Hematopoietic multipotent progenitor cell treated with erythropoietin and hydrocortisone succinate and interleukin-3 and kit ligand, for 6 days (in vitro differentiated cells): Measurements from ENCODE around the gene KCNK18.
"Not testable (repeated sequence)": the region's sequence is repeated elsewhere in the genome, so short reads cannot be mapped to it uniquely, and the experiment has no call there.

Experiments
- DNase-seq: peaks from one replicate; pipeline ENCODE4 v3.0.0-alpha.2; 2015

KCNK18 gene

DNA sequence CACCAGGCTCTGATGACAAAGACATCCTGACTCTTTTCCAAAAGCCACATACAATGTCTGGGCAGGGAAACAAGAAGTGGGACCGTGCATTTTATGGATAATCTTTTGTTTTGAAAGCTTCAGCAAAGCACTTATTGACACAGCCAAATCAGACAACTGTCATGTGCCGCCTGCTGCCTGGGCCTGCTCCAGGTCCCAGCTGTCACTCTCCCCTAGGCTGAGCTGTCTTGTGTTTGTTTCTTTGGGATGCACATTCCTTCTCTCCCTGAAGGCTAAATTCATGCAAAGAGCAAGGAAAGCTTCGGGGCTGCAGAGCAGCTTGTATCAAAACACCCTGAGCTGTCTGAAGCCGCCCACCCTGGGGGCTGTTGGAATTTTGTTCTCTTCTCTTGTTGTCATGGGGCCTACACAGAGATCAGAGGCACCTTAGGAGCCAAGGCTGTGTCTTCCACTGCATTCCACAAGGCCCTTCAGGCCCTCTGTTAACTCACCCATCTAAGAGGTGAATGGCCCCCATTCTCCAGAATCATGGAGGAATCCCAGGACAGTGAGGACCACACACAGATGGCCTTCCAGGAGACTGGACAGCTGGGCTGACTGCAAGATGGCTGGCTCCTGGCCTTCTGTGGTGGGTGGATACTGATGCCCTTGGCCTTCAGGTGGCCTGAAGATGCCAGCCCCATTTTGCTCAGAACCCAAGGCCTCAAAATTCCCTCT is 25.8 kb downstream of the KCNK18 start:
- no peak for DNase-seq

DNA sequence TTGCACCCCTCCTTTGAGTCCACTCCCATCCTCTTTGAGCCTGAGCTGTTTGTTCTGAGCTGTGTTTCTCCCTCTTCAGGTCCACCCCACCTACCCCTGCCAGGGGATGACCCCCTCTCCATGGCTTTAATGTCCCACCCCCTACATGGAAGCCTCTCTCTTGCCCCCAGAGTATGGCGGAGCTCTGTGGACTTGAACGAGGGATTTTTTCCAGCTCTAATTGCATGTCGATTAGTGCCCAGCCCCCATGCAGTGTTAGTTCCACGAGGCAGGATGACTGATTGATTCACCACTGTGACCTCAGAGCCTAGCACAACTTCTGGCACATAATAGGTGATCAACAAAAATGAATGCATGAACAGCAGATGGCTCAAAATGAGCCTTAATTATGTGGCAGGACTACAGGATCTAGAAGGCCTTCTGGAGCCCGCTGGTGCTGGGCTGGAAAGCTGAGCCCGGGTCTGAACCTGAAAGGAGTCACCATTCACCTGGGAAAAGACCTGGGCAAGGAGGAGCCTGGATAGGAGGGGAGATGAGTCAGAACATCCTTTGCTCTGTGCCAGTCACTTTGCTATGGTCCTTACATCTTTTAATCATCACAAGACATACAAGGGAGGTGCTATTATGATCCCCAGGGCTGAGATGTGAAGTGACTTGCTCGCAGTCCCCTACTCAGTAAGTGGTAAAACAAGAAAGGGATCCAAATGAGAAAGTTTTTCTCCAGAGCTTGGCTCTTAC is 26.6 kb downstream of the KCNK18 start:
- DNase-seq, result no peak

DNA sequence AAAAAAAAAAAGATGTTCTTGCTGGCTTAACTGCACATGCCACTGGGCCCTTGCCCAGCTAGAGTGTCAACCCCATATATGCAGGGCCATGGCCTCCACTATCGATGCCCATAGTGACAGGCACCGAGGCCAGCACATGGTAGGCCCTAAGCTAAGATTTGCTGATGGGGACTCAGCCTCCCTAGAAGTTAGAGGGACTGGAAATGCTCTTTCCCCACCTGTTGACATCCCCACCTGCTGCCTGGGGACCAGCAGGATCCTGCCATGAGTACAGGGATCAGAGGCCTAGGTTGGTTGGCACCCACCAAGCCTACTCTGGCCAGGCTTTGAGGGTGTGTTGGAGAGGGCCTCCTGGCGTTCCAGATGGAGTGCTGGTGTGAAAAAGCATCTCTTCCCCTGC is 27.6 kb downstream of the KCNK18 start:
- DNase-seq, result no peak

DNA sequence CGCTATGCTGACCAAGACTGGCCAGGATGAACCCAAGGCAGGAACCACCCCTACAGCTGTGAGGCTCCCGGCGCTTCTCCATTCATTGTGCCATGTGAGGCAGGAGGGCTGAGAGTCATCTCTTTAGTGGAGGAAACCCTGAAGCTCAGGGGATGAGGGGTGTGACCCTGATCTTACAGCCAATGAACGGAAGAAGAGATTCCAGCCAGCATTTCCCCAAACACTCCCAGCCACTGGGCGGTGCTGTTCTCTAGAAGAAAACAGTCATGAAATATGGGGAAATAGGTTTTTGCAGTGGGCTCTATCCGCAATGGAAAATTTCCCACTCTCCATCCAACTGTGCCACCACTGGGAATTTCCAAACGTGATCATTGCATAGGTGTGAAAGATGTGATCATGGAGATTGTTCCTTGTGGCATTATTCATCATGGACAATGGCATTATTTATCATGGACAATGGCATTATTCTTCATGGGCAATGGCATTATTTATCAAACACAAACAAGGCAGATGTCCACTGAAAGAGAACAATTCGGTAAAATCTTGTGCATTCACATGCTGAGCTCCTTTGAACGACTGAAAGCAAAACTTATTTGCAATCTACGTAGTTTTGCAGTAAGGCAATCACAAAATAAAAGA is 29.6 kb downstream of the KCNK18 start:
- peak; percentile 88 for DNase-seq

DNA sequence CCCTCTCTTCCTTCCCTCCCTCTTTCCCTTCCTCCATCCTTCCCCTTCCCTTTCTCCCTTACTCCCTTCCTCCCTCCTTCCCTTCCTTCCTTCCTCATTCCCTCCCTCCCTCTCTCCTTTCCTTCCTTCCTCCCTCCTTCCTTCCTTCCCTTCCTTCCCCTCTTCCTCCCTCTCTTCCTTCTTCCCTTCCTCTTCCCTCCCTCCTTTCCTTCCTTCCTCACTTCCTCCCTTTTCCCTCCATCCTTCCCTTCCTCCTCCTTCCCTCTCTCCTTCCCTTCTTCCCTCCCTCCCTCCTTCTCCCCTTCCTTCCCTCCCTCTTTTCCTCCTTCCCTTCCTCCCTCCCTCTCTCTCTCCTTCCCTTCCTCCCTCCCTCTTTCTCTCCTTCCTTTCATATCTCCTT is 30.9 kb downstream of the KCNK18 start:
- no peak for DNase-seq

DNA sequence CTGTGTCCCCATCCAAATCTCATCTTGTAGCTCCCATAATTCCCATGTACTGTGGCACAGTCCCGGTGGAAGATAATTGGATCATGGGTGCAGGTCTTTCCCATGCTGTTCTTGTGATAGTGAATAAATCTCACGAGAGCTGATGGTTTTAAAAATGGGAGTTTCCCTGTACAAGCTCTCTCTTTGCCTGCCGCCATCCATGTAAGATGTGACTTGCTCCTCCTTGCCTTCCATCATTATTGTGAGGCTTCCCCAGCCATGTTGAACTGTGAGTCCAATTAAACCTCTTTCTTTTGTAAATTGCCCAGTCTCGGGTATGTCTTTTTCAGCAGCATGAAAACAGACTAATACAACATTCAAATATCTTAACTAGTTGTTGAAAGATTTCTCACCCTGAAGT is 32.8 kb downstream of the KCNK18 start:
- not testable (repeated sequence) for DNase-seq

DNA sequence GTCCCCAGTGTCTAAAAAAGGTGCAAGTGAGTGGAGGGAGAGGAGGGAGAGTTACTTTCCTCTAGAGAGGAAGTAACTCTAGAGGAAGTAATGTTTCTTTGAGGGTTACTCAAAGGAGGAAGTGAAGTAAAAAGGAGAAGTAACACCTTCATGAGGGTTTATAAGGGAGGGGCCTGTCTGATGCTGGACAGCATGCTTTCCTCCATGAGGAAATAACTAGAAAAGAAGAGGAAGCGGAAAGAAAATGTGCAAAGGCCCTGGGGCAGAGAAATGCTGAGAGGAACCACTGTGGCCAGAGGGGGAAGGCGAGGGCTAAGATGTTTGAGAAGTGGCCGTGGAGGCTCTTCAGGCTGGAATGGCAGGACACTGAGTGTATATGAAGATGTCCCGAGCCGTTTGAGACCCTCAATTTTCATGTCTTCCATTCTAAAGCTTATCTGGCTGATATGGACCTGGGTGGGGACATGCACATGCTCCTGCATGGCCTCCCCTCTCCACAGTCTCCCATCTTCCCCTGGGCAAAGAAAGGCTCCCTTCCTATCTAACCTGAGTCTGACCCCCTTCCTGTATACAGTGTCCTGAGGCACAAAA is 40.2 kb downstream of the KCNK18 start:
- peak; percentile 73 for DNase-seq

DNA sequence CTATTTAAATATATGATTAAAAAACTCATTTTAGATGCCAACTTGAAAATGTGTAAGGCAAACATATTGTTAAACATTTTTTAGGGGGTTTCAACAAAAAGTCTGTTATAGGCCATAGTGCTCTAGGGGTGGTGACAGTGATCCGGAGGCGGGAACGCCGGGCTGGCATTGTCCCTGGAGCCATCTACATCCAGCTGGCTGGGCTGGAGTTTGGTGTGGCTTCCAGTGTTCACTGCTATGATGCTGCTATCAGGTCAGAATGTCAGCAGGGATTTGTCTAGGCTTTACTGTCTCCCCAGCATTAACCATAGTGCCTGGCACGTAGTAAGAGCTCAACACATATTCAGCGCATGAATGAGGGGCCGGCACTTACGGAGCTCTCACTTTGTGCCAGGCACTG is 41.8 kb downstream of the KCNK18 start:
- no peak for DNase-seq

DNA sequence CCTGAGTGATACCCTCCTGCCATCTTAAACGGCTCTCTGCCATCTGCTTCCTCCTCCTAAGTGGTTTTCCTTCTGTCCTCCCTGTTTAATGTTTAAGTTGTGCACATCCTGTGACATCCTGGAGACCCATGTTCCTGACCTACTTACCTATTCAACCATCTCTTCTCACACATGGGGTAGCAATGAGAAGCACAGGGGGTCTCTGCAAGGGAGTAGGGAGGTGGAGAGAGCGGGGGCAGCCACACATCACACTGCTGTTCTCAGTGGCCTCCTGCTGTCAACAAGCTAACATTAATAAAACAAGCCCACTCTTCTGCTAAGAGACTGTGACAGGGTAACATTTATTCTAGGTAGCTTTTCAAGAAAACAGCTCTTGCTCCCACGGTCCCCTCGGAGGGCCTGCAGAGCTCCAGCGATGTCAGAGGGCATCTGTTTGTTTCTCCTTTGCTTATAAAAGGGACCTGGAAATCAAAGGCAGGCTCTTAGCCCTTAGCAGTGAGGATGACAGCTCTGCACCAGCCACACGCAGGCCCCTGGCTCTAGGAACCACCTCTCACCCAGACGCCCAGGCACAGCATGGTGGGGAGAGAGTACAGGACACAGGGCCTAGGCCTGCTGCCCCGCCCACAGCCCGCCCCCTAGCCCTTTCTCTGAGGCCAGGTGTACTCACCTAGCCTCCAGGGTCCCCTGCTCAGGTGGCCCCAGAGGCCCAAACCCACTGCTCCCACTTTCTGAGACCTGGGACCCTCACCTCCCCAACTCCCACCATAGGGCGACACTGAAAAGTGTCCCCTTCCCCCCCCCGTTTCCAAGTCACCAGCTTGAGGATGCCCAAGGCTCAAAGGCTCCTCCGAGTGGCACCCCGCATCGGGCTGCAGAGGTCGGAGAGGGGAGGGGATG is 42.7 kb downstream of the KCNK18 start:
- no peak for DNase-seq

DNA sequence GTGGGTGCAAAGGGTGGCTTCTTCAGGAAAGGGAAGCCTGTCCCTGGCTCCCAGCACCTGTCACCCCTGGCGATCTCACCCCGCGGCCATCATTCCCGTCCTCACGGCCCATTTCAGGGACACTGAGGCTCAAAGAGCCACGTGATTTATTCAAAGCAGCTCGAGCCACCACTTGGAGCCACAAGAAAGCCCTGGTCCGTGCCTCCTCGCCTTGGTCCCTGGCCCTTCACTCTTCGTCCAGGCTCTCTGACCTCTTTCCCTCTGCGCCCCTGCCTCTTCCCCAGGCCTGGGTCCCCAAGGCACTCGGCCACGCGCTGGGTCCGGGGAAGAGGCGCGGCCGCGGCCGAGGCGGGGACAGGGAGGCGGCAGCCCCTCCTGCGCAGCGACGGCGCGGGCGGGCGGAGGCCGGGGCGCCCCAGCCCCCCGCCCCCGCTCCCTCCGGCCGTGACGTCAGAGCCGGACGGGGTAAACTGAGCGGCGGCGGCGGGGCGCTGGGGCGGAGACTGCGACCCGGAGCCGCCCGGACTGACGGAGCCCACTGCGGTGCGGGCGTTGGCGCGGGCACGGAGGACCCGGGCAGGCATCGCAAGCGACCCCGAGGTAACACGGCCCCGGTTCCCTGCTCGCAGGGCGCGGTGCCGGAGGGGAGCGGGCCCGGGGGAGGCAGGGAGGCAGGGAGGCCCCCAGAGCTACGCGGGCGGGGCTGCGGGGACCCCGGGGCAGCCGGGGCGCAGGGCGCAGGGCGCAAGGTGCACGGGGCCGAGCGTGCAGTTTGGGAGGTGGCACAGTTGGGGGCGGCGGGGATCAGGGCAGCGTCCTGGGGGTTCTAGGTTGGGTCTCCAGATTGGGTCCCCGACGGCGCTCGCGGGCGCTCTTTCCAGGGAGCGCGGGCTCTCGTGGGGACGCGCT is 43.6 kb downstream of the KCNK18 start, which contains the start of gene SLC18A2:
Gene SLC18A2, plus strand, starts transcription at position 494 of the 909 bp plus-strand sequence. CDS start 580 bp downstream, outside the sequence.
- peak; percentile 9 for DNase-seq

DNA sequence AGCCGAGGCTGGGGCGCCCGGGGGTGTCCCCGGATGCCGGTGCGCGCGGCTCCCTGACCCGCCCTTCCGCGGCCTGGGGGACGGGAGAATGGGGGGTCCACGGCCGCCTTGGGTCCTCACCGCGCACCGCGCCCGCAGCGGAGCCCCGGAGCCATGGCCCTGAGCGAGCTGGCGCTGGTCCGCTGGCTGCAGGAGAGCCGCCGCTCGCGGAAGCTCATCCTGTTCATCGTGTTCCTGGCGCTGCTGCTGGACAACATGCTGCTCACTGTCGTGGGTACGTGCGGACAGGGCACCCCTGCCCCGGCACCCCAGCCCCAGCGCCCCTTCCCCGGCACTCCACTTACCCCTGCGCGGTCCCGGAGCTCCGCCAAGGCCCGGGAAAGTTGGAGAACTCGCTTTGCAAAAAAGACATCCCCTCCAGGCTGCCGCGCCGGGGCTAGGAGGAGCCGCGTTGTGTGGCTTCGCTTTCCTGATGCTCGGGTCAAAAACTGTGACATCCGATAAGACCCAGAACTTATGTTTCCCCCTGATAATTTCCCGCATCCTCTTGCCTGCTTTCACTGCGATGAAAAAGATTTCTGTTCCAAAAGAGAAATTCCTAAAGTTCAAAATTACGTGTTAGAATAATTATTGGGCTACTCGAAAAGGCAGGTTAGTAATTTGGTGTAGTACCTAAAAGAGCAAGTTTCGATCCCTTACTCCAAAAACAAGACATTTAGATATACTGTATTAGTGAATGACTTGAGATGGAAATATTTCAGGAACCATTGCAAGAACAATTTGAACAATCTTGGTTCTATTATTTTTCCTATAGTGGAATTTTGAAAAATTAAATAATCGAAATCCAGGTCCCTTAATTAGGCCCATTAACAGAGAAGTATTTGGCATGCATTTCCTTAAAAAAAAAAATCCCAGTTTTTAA is 44.5 kb downstream of the KCNK18 start:
- peak; percentile 64 for DNase-seq

DNA sequence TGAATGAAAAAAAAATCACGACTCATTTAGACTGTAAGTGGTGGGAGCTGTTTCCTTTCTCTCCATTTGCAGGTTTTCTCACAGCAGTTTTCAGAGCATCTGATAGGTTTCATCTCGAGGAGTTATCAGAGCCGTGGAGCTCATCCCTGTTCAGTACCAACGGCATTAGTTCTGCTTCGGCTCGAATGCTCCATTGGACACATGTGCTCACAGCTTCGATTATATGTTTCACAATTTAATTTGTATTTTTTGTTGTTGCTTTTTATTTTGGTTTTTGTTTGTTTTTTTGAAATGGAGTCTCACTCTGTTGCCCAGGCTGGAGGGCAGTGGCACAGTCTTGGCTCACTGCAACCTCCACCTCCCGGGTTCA is 45.2 kb downstream of the KCNK18 start:
- no peak for DNase-seq

DNA sequence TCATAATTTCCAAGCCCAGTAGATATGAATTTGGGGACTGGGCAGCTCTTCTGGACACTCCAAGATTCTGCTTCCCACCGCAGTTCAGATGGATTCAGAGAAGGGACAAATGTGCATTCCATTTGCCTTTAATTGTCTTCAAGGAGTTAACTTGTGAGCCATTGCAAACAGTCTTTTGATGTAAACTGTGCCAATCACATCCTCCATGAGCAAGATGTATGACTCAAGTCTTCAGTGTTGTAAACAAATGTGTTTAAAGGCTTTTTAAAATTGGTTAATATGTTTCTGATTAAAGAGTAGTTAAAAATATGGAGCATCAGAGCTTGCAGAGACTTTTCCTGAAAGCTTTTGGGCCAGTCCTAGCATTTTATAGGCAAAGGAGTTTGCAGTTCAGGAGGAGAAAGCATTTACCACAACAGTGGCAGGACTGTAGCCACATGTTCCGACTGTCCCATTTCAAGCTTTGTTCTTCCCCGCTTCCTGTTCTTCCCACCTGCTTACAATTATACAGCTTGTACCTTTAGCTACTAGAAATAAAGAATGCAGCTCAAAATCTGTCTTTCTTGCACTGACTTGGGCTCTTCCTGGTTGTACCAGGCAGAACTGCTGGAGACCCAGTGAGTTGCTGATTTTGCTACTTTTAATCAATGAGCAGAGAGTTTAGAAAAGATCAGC is 49.8 kb downstream of the KCNK18 start:
- DNase-seq, result no peak

DNA sequence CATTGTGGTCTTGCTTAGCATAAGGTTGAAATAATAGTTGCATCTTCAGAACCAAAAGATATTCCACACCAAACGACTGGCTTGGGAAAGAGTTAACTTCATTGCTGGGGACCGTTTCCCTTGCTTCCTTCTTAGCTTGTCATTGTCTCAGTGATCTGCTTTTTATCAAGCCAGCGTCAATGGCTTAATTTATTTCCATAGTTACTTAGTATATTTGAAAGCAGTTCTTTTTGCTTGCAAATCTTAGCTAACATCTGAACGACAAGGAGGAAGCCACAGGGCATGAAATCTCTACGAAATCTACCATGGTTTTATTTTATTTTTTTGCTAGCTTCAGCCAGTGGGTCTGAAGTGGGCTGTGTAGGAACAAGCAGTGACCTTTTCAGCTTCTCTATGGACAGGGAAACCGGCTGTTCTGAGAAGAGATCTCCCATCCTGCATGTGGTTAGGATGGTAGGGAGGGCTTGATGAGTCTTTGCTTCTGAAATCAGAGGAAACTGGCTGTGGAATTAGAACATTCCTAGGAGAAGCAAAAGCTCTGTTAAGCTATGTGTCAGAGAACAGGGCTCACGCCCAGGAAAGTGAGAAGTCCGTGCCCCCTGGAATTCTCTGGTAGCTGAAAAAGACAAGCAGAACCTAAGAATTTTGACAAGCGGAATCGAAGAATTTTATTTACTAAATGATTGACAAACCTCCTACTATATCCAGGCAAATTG is 51.6 kb downstream of the KCNK18 start:
- peak; percentile 35 for DNase-seq

DNA sequence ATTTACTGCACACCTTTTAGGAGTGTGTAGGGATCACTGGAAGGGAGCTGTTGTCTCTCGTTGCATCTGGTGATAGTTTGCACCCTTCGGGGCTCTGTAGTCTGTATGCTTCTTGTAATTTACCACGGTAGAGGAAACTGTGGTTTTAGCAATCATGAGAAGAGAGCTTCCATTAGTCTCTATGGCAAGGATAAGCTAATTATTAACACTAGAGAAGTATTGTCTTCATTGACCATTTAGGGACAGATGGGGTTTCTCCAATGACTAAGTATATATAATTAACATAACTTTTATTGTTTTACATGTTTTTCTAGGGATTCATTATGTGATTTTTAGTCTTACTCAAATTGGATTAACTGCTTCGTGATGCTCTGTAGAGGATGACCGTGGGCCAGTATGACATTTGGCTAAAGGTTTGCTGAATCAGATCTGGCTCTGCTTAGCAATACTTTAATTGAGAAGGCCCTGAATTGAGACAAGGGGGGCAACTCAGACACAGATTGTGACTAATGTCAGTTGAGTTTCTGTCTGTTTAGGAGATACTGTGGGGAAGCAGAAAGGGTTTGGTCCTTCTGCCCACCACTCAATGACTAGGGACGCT is 52.3 kb downstream of the KCNK18 start:
- peak; percentile 47 for DNase-seq

DNA sequence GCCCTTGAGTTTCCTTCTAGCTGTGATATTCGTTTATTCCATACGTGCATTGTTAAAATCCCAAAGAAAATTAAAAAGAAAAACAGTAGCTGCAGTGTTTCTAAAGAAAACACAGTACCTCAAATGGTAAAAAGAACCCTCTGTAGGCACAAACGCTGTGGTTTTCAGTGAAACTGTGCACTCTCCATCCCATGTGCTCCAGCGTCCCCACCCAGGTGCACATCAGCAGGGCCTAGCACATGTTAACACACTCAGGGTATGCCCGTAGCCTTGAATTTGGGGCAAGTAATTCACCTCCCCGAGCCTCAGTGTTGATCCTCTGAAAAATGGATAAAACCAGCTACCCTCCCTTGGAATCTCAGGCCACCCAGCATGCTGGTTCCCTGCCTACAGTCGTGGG is 53.1 kb downstream of the KCNK18 start:
- no peak for DNase-seq

DNA sequence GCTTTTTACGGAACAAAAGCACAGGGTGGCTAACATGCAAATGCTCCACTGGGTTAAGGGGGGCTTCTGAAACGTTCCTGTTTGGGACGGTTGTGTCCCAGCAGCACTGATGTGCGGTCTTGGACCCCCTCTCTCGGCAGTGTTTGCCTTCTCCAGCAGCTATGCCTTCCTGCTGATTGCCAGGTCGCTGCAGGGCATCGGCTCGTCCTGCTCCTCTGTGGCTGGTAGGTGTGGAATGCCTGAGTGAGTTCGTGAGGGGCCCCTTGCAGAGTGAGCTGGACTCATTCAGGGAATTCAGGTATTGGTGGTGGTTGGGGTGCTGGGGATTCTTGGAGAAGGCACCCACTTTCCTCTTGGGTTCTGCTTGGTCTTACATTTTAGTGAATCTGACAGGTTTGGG is 56.6 kb downstream of the KCNK18 start:
- no peak for DNase-seq

DNA sequence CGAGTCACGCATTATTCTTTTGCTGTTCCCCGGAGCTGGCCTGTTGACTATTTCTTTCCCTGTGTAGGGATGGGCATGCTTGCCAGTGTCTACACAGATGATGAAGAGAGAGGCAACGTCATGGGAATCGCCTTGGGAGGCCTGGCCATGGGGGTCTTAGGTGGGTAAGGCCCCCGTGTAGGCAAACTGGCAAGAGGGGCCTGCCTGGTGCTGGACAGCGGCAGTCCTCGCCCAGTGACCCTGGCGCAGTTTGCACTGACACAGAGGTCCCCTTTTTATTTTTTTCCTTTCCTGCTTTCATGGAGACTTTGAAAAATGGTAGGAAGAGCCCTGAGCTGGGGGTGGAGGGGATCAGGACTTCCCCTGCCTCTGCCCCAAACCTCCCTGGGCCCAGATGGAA is 57.0 kb downstream of the KCNK18 start:
- DNase-seq, result no peak
